ENCODE data around the gene LCP2.

The LCP2 gene

GRCh38 chr5:170226661-170227060, 70.9 kb downstream of the LCP2 start:
- DNase-seq, result peak in 1 of 2 donors; percentile 56
- H3K27me3 ChIP-seq, result no peaks in the 10 kb centered on the region
- no peak overlapping the region for H3K27ac ChIP-seq
- H3K36me3 ChIP-seq, result no peaks in the 10 kb centered on the region
- TF ChIP-seq, protein P1, sequence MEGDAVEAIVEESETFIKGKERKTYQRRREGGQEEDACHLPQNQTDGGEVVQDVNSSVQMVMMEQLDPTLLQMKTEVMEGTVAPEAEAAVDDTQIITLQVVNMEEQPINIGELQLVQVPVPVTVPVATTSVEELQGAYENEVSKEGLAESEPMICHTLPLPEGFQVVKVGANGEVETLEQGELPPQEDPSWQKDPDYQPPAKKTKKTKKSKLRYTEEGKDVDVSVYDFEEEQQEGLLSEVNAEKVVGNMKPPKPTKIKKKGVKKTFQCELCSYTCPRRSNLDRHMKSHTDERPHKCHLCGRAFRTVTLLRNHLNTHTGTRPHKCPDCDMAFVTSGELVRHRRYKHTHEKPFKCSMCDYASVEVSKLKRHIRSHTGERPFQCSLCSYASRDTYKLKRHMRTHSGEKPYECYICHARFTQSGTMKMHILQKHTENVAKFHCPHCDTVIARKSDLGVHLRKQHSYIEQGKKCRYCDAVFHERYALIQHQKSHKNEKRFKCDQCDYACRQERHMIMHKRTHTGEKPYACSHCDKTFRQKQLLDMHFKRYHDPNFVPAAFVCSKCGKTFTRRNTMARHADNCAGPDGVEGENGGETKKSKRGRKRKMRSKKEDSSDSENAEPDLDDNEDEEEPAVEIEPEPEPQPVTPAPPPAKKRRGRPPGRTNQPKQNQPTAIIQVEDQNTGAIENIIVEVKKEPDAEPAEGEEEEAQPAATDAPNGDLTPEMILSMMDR (IDR thresholded peaks at IDR 0.05), result no peak
- peaks cover 0 to 5% (median 0%) of the 10 kb centered on the region in 4 donors for H3K4me1 ChIP-seq
- no peak overlapping the region for H3K4me3 ChIP-seq
- H3K9me3 ChIP-seq, result no peaks in the 10 kb centered on the region
- intact Hi-C loops (cut with DNase I; ENCODE audit: low total_unique reads), result no loop called here

GRCh38 chr5:170226129-170226615, 71.4 kb downstream of the LCP2 start:
- intact Hi-C loops (cut with DNase I; ENCODE audit: low total_unique reads), result no loop called here
- TF ChIP-seq, protein P1 (IDR thresholded peaks at IDR 0.05), result no peak
- no peak for DNase-seq
- peaks cover 0 to 5% (median 0%) of the 10 kb centered on the region in 4 donors for H3K4me1 ChIP-seq
- no peaks in the 10 kb centered on the region for H3K36me3 ChIP-seq
- H3K27me3 ChIP-seq, result no peaks in the 10 kb centered on the region
- H3K27ac ChIP-seq, result no peak overlapping the region
- H3K4me3 ChIP-seq, result no peak overlapping the region
- no peaks in the 10 kb centered on the region for H3K9me3 ChIP-seq

GRCh38 chr5:170225326-170226128, 72.0 kb downstream of the LCP2 start:
- H3K27ac ChIP-seq, result no peak overlapping the region
- H3K4me3 ChIP-seq, result no peak overlapping the region
- TF ChIP-seq, protein P1 (IDR thresholded peaks at IDR 0.05), result peak; percentile 61 to 67
- peak; percentile 83 to 89 for DNase-seq
- no peaks in the 10 kb centered on the region for H3K9me3 ChIP-seq
- no peaks in the 10 kb centered on the region for H3K27me3 ChIP-seq
- H3K4me1 ChIP-seq, result peaks cover 0 to 5% (median 0%) of the 10 kb centered on the region in 4 donors
- intact Hi-C loops (cut with DNase I; ENCODE audit: low total_unique reads), result no loop called here
- no peaks in the 10 kb centered on the region for H3K36me3 ChIP-seq

GRCh38 chr5:170223906-170224305, 73.7 kb downstream of the LCP2 start:
- TF ChIP-seq, protein P1 (IDR thresholded peaks at IDR 0.05), result no peak
- H3K36me3 ChIP-seq, result no peaks in the 10 kb centered on the region
- no peaks in the 10 kb centered on the region for H3K27me3 ChIP-seq
- H3K4me1 ChIP-seq, result peaks cover 0 to 5% (median 0%) of the 10 kb centered on the region in 4 donors
- no peak overlapping the region for H3K4me3 ChIP-seq
- H3K27ac ChIP-seq, result no peak overlapping the region
- intact Hi-C loops (cut with DNase I; ENCODE audit: low total_unique reads), result no loop called here
- no peaks in the 10 kb centered on the region for H3K9me3 ChIP-seq
- DNase-seq, result no peak

GRCh38 chr5:170223360-170223759, 74.2 kb downstream of the LCP2 start:
- intact Hi-C loops (cut with DNase I; ENCODE audit: low total_unique reads), result no loop called here
- H3K27me3 ChIP-seq, result no peaks in the 10 kb centered on the region
- H3K36me3 ChIP-seq, result no peaks in the 10 kb centered on the region
- no peak overlapping the region for H3K27ac ChIP-seq
- no peak overlapping the region for H3K4me3 ChIP-seq
- DNase-seq, result no peak
- TF ChIP-seq, protein P1 (IDR thresholded peaks at IDR 0.05), result no peak
- no peaks in the 10 kb centered on the region for H3K9me3 ChIP-seq
- peaks cover 0 to 5% (median 0%) of the 10 kb centered on the region in 4 donors for H3K4me1 ChIP-seq
